CD8-positive, alpha-beta memory T cell (primary cell): ENCODE data around the gene AQP11. TPM values are rescaled to one million over a fixed set of nuclear protein-coding genes. Genes with fewer than 3 reads are reported as not detected.
"Not testable (repeated sequence)": the region's sequence is repeated elsewhere in the genome, so short reads cannot be mapped to it uniquely, and the experiment has no call there.

Experiments used
- CTCF ChIA-PET: fragments of 350-600 bp; sonication (Branson Sonifier 250); formaldehyde crosslinking; loops from one replicate; lab custom pipeline; 2021; ENCODE audit warnings: antibody characterized with exemption; lab: Charles Lee
- POLR2A ChIA-PET: fragments of 350-600 bp; sonication (Branson Sonifier 250); formaldehyde crosslinking; loops from one replicate; lab custom pipeline; 2021; ENCODE audit warnings: antibody characterized with exemption; lab: Charles Lee
- DNase-seq, 5 donors: peaks; one replicate each; pipeline versions ENCODE4 v3.0.0 to v3.0.0-alpha.2; 2020 to 2022; ENCODE audit warnings: mixed read lengths in 1 of 5
- H3K27ac ChIP-seq: one replicate; pipeline ENCODE4 v1.7.0; 2013; ENCODE audit warnings: low read depth, mild to moderate bottlenecking, low read length, moderate library complexity
- H3K27me3 ChIP-seq: 2 replicates; pipeline ENCODE4 v1.7.0; 2013; ENCODE audit warnings: low read length, mild to moderate bottlenecking; ENCODE audit not compliant: insufficient read depth, poor library complexity, severe bottlenecking
- H3K36me3 ChIP-seq: 2 replicates; pipeline ENCODE4 v1.7.0; 2013; ENCODE audit warnings: mild to moderate bottlenecking, low read length, moderate library complexity; ENCODE audit not compliant: insufficient read depth
- H3K4me1 ChIP-seq: 2 replicates; pipeline ENCODE4 v1.7.0; 2013; ENCODE audit warnings: mild to moderate bottlenecking, low read length, moderate library complexity; ENCODE audit not compliant: insufficient read depth
- H3K4me3 ChIP-seq: 2 replicates; pipeline ENCODE4 v1.7.0; 2013; ENCODE audit warnings: mild to moderate bottlenecking, low read length
- H3K9me3 ChIP-seq: 2 replicates; pipeline ENCODE4 v1.7.0; 2013; ENCODE audit warnings: mild to moderate bottlenecking, low read length
- H3K27ac Mint-ChIP-seq, 8 donors: one replicate each; pipeline ENCODE4 v1.8.0; 2020 to 2021; ENCODE audit warnings: mixed read lengths in 8 of 8, mild to moderate bottlenecking in 6 of 8, inconsistent platforms in 3 of 8, moderate library complexity in 3 of 8
- H3K27me3 Mint-ChIP-seq, 2 donors: one replicate each; pipeline ENCODE4 v1.8.0; 2020 to 2021; ENCODE audit warnings: mixed read lengths in 2 of 2, mild to moderate bottlenecking in 1 of 2, moderate library complexity in 1 of 2
- H3K36me3 Mint-ChIP-seq, 3 donors: one replicate each; pipeline ENCODE4 v1.8.0; 2020 to 2021; ENCODE audit warnings: mixed read lengths in 3 of 3, inconsistent platforms in 1 of 3, mild to moderate bottlenecking in 1 of 3
- H3K4me1 Mint-ChIP-seq, 3 donors: one replicate each; pipeline ENCODE4 v1.8.0; 2020 to 2021; ENCODE audit warnings: mixed read lengths in 3 of 3, inconsistent platforms in 1 of 3, mild to moderate bottlenecking in 1 of 3
- H3K4me3 Mint-ChIP-seq, 7 donors: one replicate each; pipeline ENCODE4 v1.8.0; 2020 to 2021; ENCODE audit warnings: mixed read lengths in 7 of 7, mild to moderate bottlenecking in 6 of 7, moderate library complexity in 4 of 7, inconsistent platforms in 2 of 7
- H3K9me3 Mint-ChIP-seq, 5 donors: one replicate each; pipeline ENCODE4 v1.8.0; 2020 to 2022; ENCODE audit warnings: mixed read lengths in 5 of 5, mild to moderate bottlenecking in 3 of 5, moderate library complexity in 2 of 5, inconsistent platforms in 1 of 5
- polyA plus RNA-seq: library from polyadenylated mRNA; unstranded; fragments of 300-500 nt; fragmentation: Illumina TruSeq; gene quantifications from one replicate; pipeline ENCODE4 v1.2.3, GENCODE V29; 2021
- total RNA-seq, 2 experiments: library from RNA; stranded (reverse); gene quantifications; one replicate each; pipeline ENCODE4 v1.2.3, GENCODE V29; 2021

The AQP11 gene
- total and polyA plus RNA-seq, 3 experiments from 2014 or later = 0.11 to 1.4 (median 0.50) TPM

DNA sequence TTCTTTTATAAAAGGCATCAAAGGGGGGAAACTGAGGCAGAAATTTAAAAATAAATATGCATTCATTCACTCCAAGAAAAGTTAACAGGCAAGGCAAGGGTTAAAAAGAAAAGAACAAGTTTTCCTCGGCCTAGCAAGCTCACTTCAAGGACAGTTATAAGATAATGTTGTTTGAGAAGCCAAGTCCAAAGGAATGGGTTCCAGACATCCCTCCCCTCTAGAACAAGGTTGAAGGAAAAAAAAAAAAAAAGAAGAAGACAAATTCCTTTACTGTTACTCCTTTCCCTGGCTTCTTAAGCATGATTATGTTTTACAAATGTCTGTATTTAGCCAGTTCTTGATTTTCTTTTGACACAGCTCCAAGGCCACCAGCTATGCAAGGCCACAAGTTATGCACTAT, 14.3 kb upstream of the AQP11 start:
- H3K36me3 ChIP-seq, H3K4me1 ChIP-seq, DNase-seq, H3K9me3 Mint-ChIP-seq, H3K9me3 ChIP-seq, H3K36me3 Mint-ChIP-seq, H3K4me1 Mint-ChIP-seq, POLR2A ChIA-PET, H3K4me3 ChIP-seq, H3K27ac ChIP-seq, H3K27ac Mint-ChIP-seq, H3K27me3 Mint-ChIP-seq, H3K4me3 Mint-ChIP-seq, H3K27me3 ChIP-seq, CTCF ChIA-PET: not testable (repeated sequence)

DNA sequence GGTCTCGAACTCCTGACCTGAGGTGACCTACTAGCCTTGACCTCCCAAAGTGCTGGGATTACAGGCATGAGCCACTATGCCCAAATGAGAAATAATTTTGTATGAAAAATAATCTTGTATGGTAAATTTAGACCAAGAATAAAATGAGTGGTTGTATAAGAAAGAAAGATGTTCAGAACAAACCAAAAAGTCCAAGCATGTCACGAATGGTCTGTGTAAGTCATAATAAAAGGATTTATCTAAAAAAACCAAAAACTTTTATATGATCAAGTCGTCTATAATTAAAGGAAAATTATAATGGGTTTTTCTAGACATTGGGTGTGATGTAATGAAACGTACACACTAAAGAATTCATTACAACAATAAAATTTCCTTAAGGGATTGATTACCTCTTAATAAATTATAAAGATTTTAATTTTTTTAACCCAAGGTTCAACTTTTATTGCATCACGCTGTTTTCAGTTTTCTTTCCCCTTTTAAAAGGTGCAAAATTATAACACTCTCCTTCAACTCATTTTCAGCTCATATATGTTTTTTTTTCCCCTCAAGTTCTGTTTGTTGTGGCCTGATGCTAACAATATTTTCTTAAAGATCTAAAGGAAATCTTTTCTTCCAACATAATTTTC, 8.9 kb upstream of the AQP11 start:
- H3K4me1 Mint-ChIP-seq = no peaks in the 10 kb centered on the region
- H3K27me3 Mint-ChIP-seq = peaks cover 0 to 19% of the 10 kb centered on the region in 2 donors
- DNase-seq = no peak
- Histone ChIP-seq H3K4me1 (no peaks in the 10 kb centered on the region), H3K9me3 (no peaks in the 10 kb centered on the region), H3K4me3 (no peak overlapping the region), H3K27me3 (no peaks in the 10 kb centered on the region), H3K27ac (no peak overlapping the region), H3K36me3 (no peaks in the 10 kb centered on the region)
- POLR2A ChIA-PET = no interaction called here
- CTCF ChIA-PET = no interaction called here
- no peak overlapping the region for H3K4me3 Mint-ChIP-seq
- peaks cover 0 to 3% (median 3%) of the 10 kb centered on the region in 3 donors for H3K36me3 Mint-ChIP-seq
- H3K9me3 Mint-ChIP-seq = peaks cover 3 to 10% (median 4%) of the 10 kb centered on the region in 5 donors
- H3K27ac Mint-ChIP-seq = no peak overlapping the region

DNA sequence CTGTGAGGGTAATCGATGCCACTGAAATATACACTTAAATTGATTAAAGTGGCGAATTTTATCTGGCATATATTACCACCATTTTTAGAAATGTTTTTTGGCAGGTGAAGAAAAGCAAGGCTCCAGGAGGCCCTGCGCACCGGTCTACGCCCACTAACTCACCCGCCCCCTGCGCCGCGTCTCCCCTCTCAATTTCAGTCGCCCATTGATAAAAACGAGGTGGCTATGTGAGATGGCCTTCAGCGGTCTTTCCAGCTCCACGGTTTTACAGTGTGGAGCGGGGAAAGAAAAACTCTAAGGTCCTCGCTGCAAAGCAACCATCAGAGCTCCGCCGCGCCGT, 602 bp upstream of the AQP11 start:
- no peak for DNase-seq
- Histone ChIP-seq H3K4me1 (peaks cover 16% of the 10 kb centered on the region), H3K27ac (peak overlapping the region; percentile 54), H3K9me3 (no peaks in the 10 kb centered on the region), H3K27me3 (no peaks in the 10 kb centered on the region), H3K4me3 (peak overlapping the region; percentile 83), H3K36me3 (no peaks in the 10 kb centered on the region)
- CTCF ChIA-PET = no interaction called here
- Mint-ChIP-seq H3K4me3 (peak overlapping the region; percentile 79 to 92 (median 85)), H3K9me3 (no peaks in the 10 kb centered on the region), H3K36me3 (peaks cover 0 to 5% (median 4%) of the 10 kb centered on the region in 3 donors), H3K4me1 (peaks cover 15 to 21% (median 19%) of the 10 kb centered on the region in 3 donors), H3K27ac (peak overlapping the region in 1 of 8 donors; percentile 47), H3K27me3 (peaks cover 15 to 24% of the 10 kb centered on the region in 2 donors)
- POLR2A ChIA-PET = no interaction called here

- H3K4me1 ChIP-seq = peaks cover 16% of the 10 kb centered on the region
- H3K27ac ChIP-seq = no peak overlapping the region
- H3K36me3 ChIP-seq = no peaks in the 10 kb centered on the region
- Mint-ChIP-seq H3K27me3 (peaks cover 15 to 17% of the 10 kb centered on the region in 2 donors), H3K9me3 (no peaks in the 10 kb centered on the region), H3K27ac (peak overlapping the region in 6 of 8 donors; percentile 31 to 83 (median 52)), H3K36me3 (peaks cover 0 to 5% (median 4%) of the 10 kb centered on the region in 3 donors), H3K4me1 (peaks cover 15 to 21% (median 19%) of the 10 kb centered on the region in 3 donors), H3K4me3 (peak overlapping the region; percentile 85 to 93 (median 91))
- ChIA-PET POLR2A (no interaction called here), CTCF (no interaction called here)
- H3K4me3 ChIP-seq = peak overlapping the region; percentile 83
- no peaks in the 10 kb centered on the region for H3K9me3 ChIP-seq
- no peaks in the 10 kb centered on the region for H3K27me3 ChIP-seq
- DNase-seq = peak in 2 of 5 donors; percentile 10 to 14
Observed at GRCh38 chr11:77590194-77590782, 535 bp downstream of the AQP11 start.

- Histone ChIP-seq H3K9me3 (no peaks in the 10 kb centered on the region), H3K27me3 (no peaks in the 10 kb centered on the region), H3K27ac (no peak overlapping the region), H3K4me1 (peaks cover 16% of the 10 kb centered on the region), H3K4me3 (no peak overlapping the region), H3K36me3 (no peaks in the 10 kb centered on the region)
- Mint-ChIP-seq H3K4me3 (no peak overlapping the region), H3K36me3 (peaks cover 0 to 5% (median 0%) of the 10 kb centered on the region in 3 donors), H3K4me1 (peaks cover 15 to 21% (median 19%) of the 10 kb centered on the region in 3 donors), H3K9me3 (no peaks in the 10 kb centered on the region), H3K27ac (no peak overlapping the region), H3K27me3 (peaks cover 0 to 4% of the 10 kb centered on the region in 2 donors)
- no peak for DNase-seq
- ChIA-PET CTCF (no interaction called here), POLR2A (no interaction called here)
Observed at GRCh38 chr11:77592727-77593126, 3.0 kb downstream of the AQP11 start.

- Mint-ChIP-seq H3K27me3 (peaks cover 0 to 3% of the 10 kb centered on the region in 2 donors), H3K4me1 (peaks cover 13 to 16% (median 15%) of the 10 kb centered on the region in 3 donors), H3K4me3 (no peak overlapping the region), H3K36me3 (peaks cover 0 to 5% (median 0%) of the 10 kb centered on the region in 3 donors), H3K27ac (peak overlapping the region in 3 of 8 donors; percentile 19 to 44 (median 41)), H3K9me3 (no peaks in the 10 kb centered on the region)
- no peaks in the 10 kb centered on the region for H3K9me3 ChIP-seq
- H3K27ac ChIP-seq = no peak overlapping the region
- no peak overlapping the region for H3K4me3 ChIP-seq
- H3K36me3 ChIP-seq = no peaks in the 10 kb centered on the region
- H3K27me3 ChIP-seq = no peaks in the 10 kb centered on the region
- no peak for DNase-seq
- ChIA-PET CTCF (no interaction called here), POLR2A (no interaction called here)
- peaks cover 9% of the 10 kb centered on the region for H3K4me1 ChIP-seq
Observed at GRCh38 chr11:77593883-77594282, 4.1 kb downstream of the AQP11 start.

DNA sequence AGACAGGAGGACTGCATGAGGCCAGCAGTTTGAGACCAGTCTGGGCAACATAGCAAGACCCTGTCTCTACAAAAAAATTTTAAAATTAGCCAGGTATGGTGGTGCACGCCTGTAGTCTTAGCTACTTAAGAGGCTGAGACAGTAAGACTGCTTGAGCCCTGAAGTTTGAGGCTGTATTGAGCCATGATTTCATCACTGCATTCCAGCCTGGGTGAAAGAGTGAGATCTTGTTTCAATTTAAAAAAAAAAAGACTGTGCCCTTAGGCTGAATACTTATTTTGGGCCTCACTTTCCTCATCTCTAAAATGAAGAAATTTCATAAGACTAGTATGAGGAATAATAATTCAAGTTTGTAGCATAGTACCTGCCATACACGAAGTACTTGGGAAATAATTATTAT, 6.9 kb downstream of the AQP11 start:
- Histone ChIP-seq H3K4me1 (no peaks in the 10 kb centered on the region), H3K4me3 (no peak overlapping the region), H3K36me3 (no peaks in the 10 kb centered on the region), H3K27me3 (no peaks in the 10 kb centered on the region), H3K9me3 (no peaks in the 10 kb centered on the region), H3K27ac (no peak overlapping the region)
- Mint-ChIP-seq H3K27ac (no peak overlapping the region), H3K9me3 (no peaks in the 10 kb centered on the region), H3K27me3 (no peaks in the 10 kb centered on the region), H3K36me3 (peaks cover 0 to 4% (median 0%) of the 10 kb centered on the region in 3 donors), H3K4me1 (no peaks in the 10 kb centered on the region), H3K4me3 (no peak overlapping the region)
- CTCF ChIA-PET = no interaction called here
- DNase-seq = no peak
- POLR2A ChIA-PET = no interaction called here

DNA sequence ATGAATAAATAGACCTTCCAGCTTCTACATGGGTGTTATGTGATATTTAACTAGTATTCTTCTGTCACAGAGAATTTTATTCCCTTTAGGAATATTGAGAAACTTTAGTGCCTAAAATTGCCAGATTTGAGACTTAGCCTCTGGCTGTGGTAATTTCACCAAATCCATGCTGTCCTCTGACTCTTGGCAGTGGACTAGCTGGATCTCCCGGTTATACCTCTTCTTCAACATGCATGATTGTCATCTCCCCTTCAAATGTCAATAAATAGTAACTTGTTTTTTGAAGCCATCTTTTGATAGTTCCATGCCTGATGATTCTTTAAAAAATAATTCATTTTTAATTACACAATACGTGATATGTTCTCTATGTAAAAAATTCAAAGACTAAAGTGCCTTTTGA, 8.4 kb downstream of the AQP11 start:
- Histone ChIP-seq H3K9me3 (no peaks in the 10 kb centered on the region), H3K27ac (no peak overlapping the region), H3K4me3 (no peak overlapping the region), H3K36me3 (no peaks in the 10 kb centered on the region), H3K4me1 (no peaks in the 10 kb centered on the region), H3K27me3 (no peaks in the 10 kb centered on the region)
- no peak for DNase-seq
- Mint-ChIP-seq H3K27ac (no peak overlapping the region), H3K36me3 (peaks cover 0 to 8% (median 2%) of the 10 kb centered on the region in 3 donors), H3K4me3 (no peak overlapping the region), H3K9me3 (no peaks in the 10 kb centered on the region), H3K27me3 (no peaks in the 10 kb centered on the region), H3K4me1 (no peaks in the 10 kb centered on the region)
- ChIA-PET POLR2A (no interaction called here), CTCF (no interaction called here)
